Measurements from ENCODE around the gene LYZL2.

DNA sequence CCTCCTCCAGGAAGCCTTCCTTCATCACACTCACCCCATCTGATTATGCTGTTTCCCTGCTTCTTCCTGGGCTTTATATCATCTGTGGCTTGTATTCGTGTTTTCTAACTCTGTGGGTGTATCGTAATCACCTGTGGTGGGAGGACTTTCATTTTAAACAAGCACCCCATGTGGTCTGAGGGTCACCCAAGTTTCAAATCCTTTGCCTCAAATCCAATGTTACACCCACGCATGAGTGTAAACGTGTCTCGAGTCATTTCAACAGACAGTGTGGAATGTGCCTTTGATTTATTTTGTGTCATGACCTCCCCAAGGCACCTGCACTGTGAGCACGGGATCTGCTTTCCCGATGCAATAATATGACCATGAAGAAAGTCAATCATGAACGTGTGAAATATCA, 17.5 kb upstream of the LYZL2 start:
- TF ChIP-seq, protein P1, sequence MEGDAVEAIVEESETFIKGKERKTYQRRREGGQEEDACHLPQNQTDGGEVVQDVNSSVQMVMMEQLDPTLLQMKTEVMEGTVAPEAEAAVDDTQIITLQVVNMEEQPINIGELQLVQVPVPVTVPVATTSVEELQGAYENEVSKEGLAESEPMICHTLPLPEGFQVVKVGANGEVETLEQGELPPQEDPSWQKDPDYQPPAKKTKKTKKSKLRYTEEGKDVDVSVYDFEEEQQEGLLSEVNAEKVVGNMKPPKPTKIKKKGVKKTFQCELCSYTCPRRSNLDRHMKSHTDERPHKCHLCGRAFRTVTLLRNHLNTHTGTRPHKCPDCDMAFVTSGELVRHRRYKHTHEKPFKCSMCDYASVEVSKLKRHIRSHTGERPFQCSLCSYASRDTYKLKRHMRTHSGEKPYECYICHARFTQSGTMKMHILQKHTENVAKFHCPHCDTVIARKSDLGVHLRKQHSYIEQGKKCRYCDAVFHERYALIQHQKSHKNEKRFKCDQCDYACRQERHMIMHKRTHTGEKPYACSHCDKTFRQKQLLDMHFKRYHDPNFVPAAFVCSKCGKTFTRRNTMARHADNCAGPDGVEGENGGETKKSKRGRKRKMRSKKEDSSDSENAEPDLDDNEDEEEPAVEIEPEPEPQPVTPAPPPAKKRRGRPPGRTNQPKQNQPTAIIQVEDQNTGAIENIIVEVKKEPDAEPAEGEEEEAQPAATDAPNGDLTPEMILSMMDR (IDR thresholded peaks at IDR 0.05; ENCODE audit: extremely low read depth in 1 of 2, insufficient read depth in 1 of 2, low read depth in 1 of 2, low read length in 2 of 2) = no peak
- no peak for TF ChIP-seq POLR2A (IDR thresholded peaks at IDR 0.05; ENCODE audit: low read depth, low read length)
- TF ChIP-seq POLR2AphosphoS5 (IDR thresholded peaks at IDR 0.05; ENCODE audit: insufficient read depth, low read depth, low read length) = no peak
- no peak for TF ChIP-seq MYC (IDR thresholded peaks at IDR 0.05; ENCODE audit: low read depth, low read length)
- TF ChIP-seq, protein P2, sequence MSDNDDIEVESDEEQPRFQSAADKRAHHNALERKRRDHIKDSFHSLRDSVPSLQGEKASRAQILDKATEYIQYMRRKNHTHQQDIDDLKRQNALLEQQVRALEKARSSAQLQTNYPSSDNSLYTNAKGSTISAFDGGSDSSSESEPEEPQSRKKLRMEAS (IDR thresholded peaks at IDR 0.05; ENCODE audit: insufficient read depth, insufficient read length) = no peak
- TF ChIP-seq FOS (IDR thresholded peaks at IDR 0.05; ENCODE audit: borderline replicate concordance, insufficient read depth, low read length) = no peak
- TF ChIP-seq EZH2 (IDR thresholded peaks at IDR 0.05; ENCODE audit: borderline replicate concordance, low read depth, low read length, severe bottlenecking) = no peak
- TF ChIP-seq GATA2 (IDR thresholded peaks at IDR 0.05; ENCODE audit: insufficient read depth, insufficient read length, low read depth, low read length) = no peak
